Mucosa of rectum (tissue), 2 donors: ENCODE results near the gene CPNE4.

Experiments used
- H3K27ac ChIP-seq, 2 donors: one replicate each; pipeline ENCODE4 v1.7.0; 2013; ENCODE audit warnings: inconsistent platforms in 2 of 2, low read depth in 2 of 2, low read length in 2 of 2
- H3K27me3 ChIP-seq, 2 donors: one replicate each; pipeline ENCODE4 v1.7.0; 2013; ENCODE audit warnings: low read length in 2 of 2; ENCODE audit not compliant: control insufficient read depth in 2 of 2, insufficient read depth in 2 of 2
- H3K36me3 ChIP-seq, 2 donors: one replicate each; pipeline ENCODE4 v1.7.0; 2013; ENCODE audit warnings: low read length in 2 of 2; ENCODE audit not compliant: control insufficient read depth in 2 of 2, insufficient read depth in 2 of 2
- H3K4me1 ChIP-seq, 2 donors: one replicate each; pipeline ENCODE4 v1.7.0; 2013; ENCODE audit warnings: low read length in 2 of 2, mild to moderate bottlenecking in 1 of 2; ENCODE audit not compliant: control insufficient read depth in 2 of 2, insufficient read depth in 2 of 2
- H3K4me3 ChIP-seq, 2 donors: one replicate each; pipeline ENCODE4 v1.7.0; 2013; ENCODE audit warnings: low read length in 2 of 2
- H3K9ac ChIP-seq, 2 donors: one replicate each; pipeline ENCODE4 v1.7.0; 2013; ENCODE audit warnings: low read length in 2 of 2, low read depth in 1 of 2, mild to moderate bottlenecking in 1 of 2
- H3K9me3 ChIP-seq, 2 donors: one replicate each; pipeline ENCODE4 v1.7.0; 2013; ENCODE audit warnings: low read length in 2 of 2; ENCODE audit not compliant: control insufficient read depth in 2 of 2
- donor health status: healthy.
- donor health status: Normal muscosa, but diverticular disease.

CPNE4 gene

GRCh38 chr3:131630807-131631206 lies 404.0 kb downstream of the CPNE4 start:
- Histone ChIP-seq H3K4me3 (no peak overlapping the region), H3K9me3 (no peaks in the 10 kb centered on the region), H3K36me3 (no peaks in the 10 kb centered on the region), H3K9ac (no peak overlapping the region), H3K4me1 (no peaks in the 10 kb centered on the region), H3K27me3 (no peaks in the 10 kb centered on the region), H3K27ac (no peak overlapping the region)

GRCh38 chr3:131630097-131630496 lies 404.7 kb downstream of the CPNE4 start:
- Histone ChIP-seq H3K27ac (no peak overlapping the region), H3K36me3 (no peaks in the 10 kb centered on the region), H3K9ac (no peak overlapping the region), H3K27me3 (no peaks in the 10 kb centered on the region), H3K4me3 (no peak overlapping the region), H3K9me3 (no peaks in the 10 kb centered on the region), H3K4me1 (no peaks in the 10 kb centered on the region)

GRCh38 chr3:131623431-131623830 lies 411.4 kb downstream of the CPNE4 start:
- H3K27ac ChIP-seq: no peak overlapping the region
- no peaks in the 10 kb centered on the region for H3K9me3 ChIP-seq
- H3K9ac ChIP-seq: no peak overlapping the region
- no peak overlapping the region for H3K4me3 ChIP-seq
- H3K27me3 ChIP-seq: no peaks in the 10 kb centered on the region
- no peaks in the 10 kb centered on the region for H3K36me3 ChIP-seq
- H3K4me1 ChIP-seq: no peaks in the 10 kb centered on the region

- no peak overlapping the region for H3K4me3 ChIP-seq
- no peak overlapping the region for H3K9ac ChIP-seq
- H3K36me3 ChIP-seq: no peaks in the 10 kb centered on the region
- no peaks in the 10 kb centered on the region for H3K9me3 ChIP-seq
- no peaks in the 10 kb centered on the region for H3K4me1 ChIP-seq
- H3K27ac ChIP-seq: no peak overlapping the region
- no peaks in the 10 kb centered on the region for H3K27me3 ChIP-seq
Observed at GRCh38 chr3:131622726-131623125, 412.1 kb downstream of the CPNE4 start.

- no peaks in the 10 kb centered on the region for H3K36me3 ChIP-seq
- no peak overlapping the region for H3K4me3 ChIP-seq
- no peaks in the 10 kb centered on the region for H3K27me3 ChIP-seq
- no peaks in the 10 kb centered on the region for H3K4me1 ChIP-seq
- H3K27ac ChIP-seq: no peak overlapping the region
- no peak overlapping the region for H3K9ac ChIP-seq
- no peaks in the 10 kb centered on the region for H3K9me3 ChIP-seq
Observed at GRCh38 chr3:131620977-131621376, 413.8 kb downstream of the CPNE4 start.

GRCh38 chr3:131619821-131620220 lies 415.0 kb downstream of the CPNE4 start:
- Histone ChIP-seq H3K9me3 (no peaks in the 10 kb centered on the region), H3K4me3 (no peak overlapping the region), H3K4me1 (no peaks in the 10 kb centered on the region), H3K27me3 (no peaks in the 10 kb centered on the region), H3K27ac (no peak overlapping the region), H3K9ac (no peak overlapping the region), H3K36me3 (no peaks in the 10 kb centered on the region)

GRCh38 chr3:131616719-131617118 lies 418.1 kb downstream of the CPNE4 start:
- Histone ChIP-seq H3K27me3 (no peaks in the 10 kb centered on the region), H3K36me3 (no peaks in the 10 kb centered on the region), H3K27ac (no peak overlapping the region), H3K9ac (no peak overlapping the region), H3K4me3 (no peak overlapping the region), H3K9me3 (no peaks in the 10 kb centered on the region), H3K4me1 (no peaks in the 10 kb centered on the region)

GRCh38 chr3:131612745-131613144 lies 422.1 kb downstream of the CPNE4 start:
- Histone ChIP-seq H3K4me1 (no peaks in the 10 kb centered on the region), H3K9ac (no peak overlapping the region), H3K9me3 (no peaks in the 10 kb centered on the region)

GRCh38 chr3:131610174-131610573 lies 424.6 kb downstream of the CPNE4 start:
- Histone ChIP-seq H3K36me3 (no peaks in the 10 kb centered on the region), H3K27ac (no peak overlapping the region), H3K4me3 (no peak overlapping the region), H3K4me1 (no peaks in the 10 kb centered on the region), H3K9me3 (no peaks in the 10 kb centered on the region), H3K9ac (no peak overlapping the region), H3K27me3 (no peaks in the 10 kb centered on the region)

More at GRCh38 chr3:131612745-131613144, 422.1 kb downstream of the CPNE4 start:
- H3K27me3 ChIP-seq: no peaks in the 10 kb centered on the region
- no peak overlapping the region for H3K27ac ChIP-seq
- H3K36me3 ChIP-seq: no peaks in the 10 kb centered on the region
- H3K4me3 ChIP-seq: no peak overlapping the region

GRCh38 chr3:131608741-131609140 lies 426.1 kb downstream of the CPNE4 start:
- Histone ChIP-seq H3K4me3 (no peak overlapping the region), H3K9ac (no peak overlapping the region), H3K4me1 (no peaks in the 10 kb centered on the region), H3K27me3 (no peaks in the 10 kb centered on the region), H3K27ac (no peak overlapping the region), H3K36me3 (no peaks in the 10 kb centered on the region), H3K9me3 (no peaks in the 10 kb centered on the region)

- Histone ChIP-seq H3K4me1 (no peaks in the 10 kb centered on the region), H3K9ac (no peak overlapping the region), H3K27me3 (no peaks in the 10 kb centered on the region), H3K9me3 (no peaks in the 10 kb centered on the region), H3K36me3 (no peaks in the 10 kb centered on the region), H3K4me3 (no peak overlapping the region), H3K27ac (no peak overlapping the region)
Observed at GRCh38 chr3:131608296-131608695, 426.5 kb downstream of the CPNE4 start.
